ENCODE results near the gene ECSCR.
"Not testable (repeated sequence)": the region's sequence is repeated elsewhere in the genome, so short reads cannot be mapped to it uniquely, and the experiment has no call there.

Gene ECSCR

GRCh38 chr5:139462586-139463276, at the start of gene ECSCR:
Gene ECSCR, minus strand, starts transcription at chr5:139462743. Its CDS starts 73 bp downstream, at chr5:139462670.
- DNase-seq, result no peak

GRCh38 chr5:139504722-139505121, 42.2 kb upstream of the ECSCR start:
- DNase-seq, result not testable (repeated sequence)

- not testable (repeated sequence) for DNase-seq
These were observed 41.3 kb upstream of the ECSCR start for GRCh38 chr5:139503879-139504278.

GRCh38 chr5:139503036-139503817, 40.7 kb upstream of the ECSCR start:
- not testable (repeated sequence) for DNase-seq

- DNase-seq, result no peak
These were observed 38.8 kb upstream of the ECSCR start for GRCh38 chr5:139501381-139501780.

- DNase-seq, result no peak
These were observed 33.3 kb upstream of the ECSCR start for GRCh38 chr5:139495638-139496435.

- DNase-seq, result no peak
These were observed 32.3 kb upstream of the ECSCR start for GRCh38 chr5:139494832-139495231.

GRCh38 chr5:139494256-139494655, 31.7 kb upstream of the ECSCR start:
- no peak for DNase-seq

- no peak for DNase-seq
These were observed 30.2 kb upstream of the ECSCR start for GRCh38 chr5:139492700-139493192.

GRCh38 chr5:139488260-139488659, 25.7 kb upstream of the ECSCR start:
- DNase-seq, result no peak

GRCh38 chr5:139486201-139486600, 23.7 kb upstream of the ECSCR start:
- DNase-seq, result no peak

- not testable (repeated sequence) for DNase-seq
These were observed 20.3 kb upstream of the ECSCR start for GRCh38 chr5:139482890-139483208.

GRCh38 chr5:139482050-139482889, 19.7 kb upstream of the ECSCR start, which contains the start of gene STING1:
Gene STING1, minus strand, starts transcription at chr5:139482758. Its CDS starts 1,054 bp downstream, at chr5:139481704.
- DNase-seq, result peak; percentile 48 to 53

GRCh38 chr5:139481580-139482049, 19.1 kb upstream of the ECSCR start:
- DNase-seq, result no peak

GRCh38 chr5:139481122-139481533, 18.6 kb upstream of the ECSCR start:
- DNase-seq, result peak; percentile 48 to 53

GRCh38 chr5:139479729-139480128, 17.2 kb upstream of the ECSCR start:
- DNase-seq, result not testable (repeated sequence)

- DNase-seq, result not testable (repeated sequence)
These were observed 16.3 kb upstream of the ECSCR start for GRCh38 chr5:139478657-139479423.

- no peak for DNase-seq
These were observed 13.5 kb upstream of the ECSCR start for GRCh38 chr5:139475865-139476617.

GRCh38 chr5:139474890-139475791, 12.6 kb upstream of the ECSCR start:
- DNase-seq, result no peak

Measured in activated CD4-positive, alpha-beta T cell treated with anti-CD3 and anti-CD28 coated beads for 4 hours (primary cell).